HCT116 (cell line): ENCODE measurements around the gene RALGAPA1. TPM values are rescaled to one million over a fixed set of nuclear protein-coding genes. Genes with fewer than 3 reads are reported as not detected.

Experiments used
- ATAC-seq: fragments of 200-7000 bp; cut with Tn5 transposase; 2 replicates; pipeline ENCODE4 v1.9.1; 2020; ENCODE audit warnings: mild to moderate bottlenecking, moderate library complexity
- BruUV-seq: library from RNA; stranded (reverse); fragments of 400-500 nt; replicated peaks from 2 replicates; lab custom pipeline; 2021; lab: Mats Ljungman, UMichigan
- CTCF ChIA-PET: fragments of 300-600 bp; sonication (Branson Sonifier 250); formaldehyde crosslinking; loops from one replicate; lab custom pipeline; 2021; ENCODE audit warnings: antibody characterized with exemption; lab: Charles Lee
- POLR2A ChIA-PET: fragments of 300-600, 350-600 bp; sonication (Branson Sonifier 250); formaldehyde crosslinking; loops from one replicate; lab custom pipeline; 2021; ENCODE audit warnings: antibody characterized with exemption; lab: Charles Lee
- RAD21 ChIA-PET, 2 experiments: fragments of 300-600 bp; sonication (Branson Sonifier 250); formaldehyde crosslinking; loops; one replicate each; lab custom pipeline; 2023; ENCODE audit warnings: low total read pairs in 2 of 2; ENCODE audit not compliant: uncharacterized antibody in 2 of 2, unreplicated experiment in 2 of 2, low non-redundant PET in 1 of 2; lab: Charles Lee
- DNase-seq: peaks from one replicate; pipeline ENCODE4 v3.0.0-alpha.2; 2010; ENCODE audit warnings: low read depth, low spot score
- H2AFZ ChIP-seq: fragments of 200-600 bp; shearing (Covaris generic), sonication (generic); 2 replicates; pipeline ENCODE4 v1.6.1; 2017; ENCODE audit warnings: low read depth, mixed run types, mixed read lengths, antibody characterized with exemption, low read length; ENCODE audit not compliant: poor library complexity, severe bottlenecking
- H3K27ac ChIP-seq: 2 replicates; pipeline ENCODE4 v1.5.1; 2012; ENCODE audit warnings: low read depth, low read length
- H3K27me3 ChIP-seq: fragments of 200-600 bp; sonication (generic); 2 replicates; pipeline ENCODE4 v1.6.1; 2016; ENCODE audit warnings: mixed run types, low read length, mixed read lengths; ENCODE audit not compliant: insufficient read depth
- H3K36me3 ChIP-seq, 2 experiments: fragments of 200-500 bp in 1 of 2; fragments of 200-600 bp in 1 of 2; sonication (Bioruptor generic) in 1 of 2; sonication (generic) in 1 of 2; 2 replicates each; pipeline versions ENCODE4 v1.5.1 to v1.6.1; 2014 to 2016; ENCODE audit warnings: low read length in 2 of 2, inconsistent platforms in 1 of 2, mixed read lengths in 1 of 2, mixed run types in 1 of 2; ENCODE audit not compliant: insufficient read depth in 2 of 2, control insufficient read depth in 1 of 2
- H3K4me1 ChIP-seq, 2 experiments: fragments of 200-600 bp in 1 of 2; sonication (generic) in 1 of 2; 2 replicates each; pipeline versions ENCODE4 v1.5.1 to v1.6.1; 2012 to 2017; ENCODE audit warnings: low read length in 2 of 2, inconsistent platforms in 1 of 2, mild to moderate bottlenecking in 1 of 2, mixed read lengths in 1 of 2, mixed run types in 1 of 2, moderate library complexity in 1 of 2; ENCODE audit not compliant: insufficient read depth in 2 of 2, control insufficient read depth in 1 of 2
- H3K4me2 ChIP-seq: fragments of 200-600 bp; sonication (generic); 2 replicates; pipeline ENCODE4 v1.6.1; 2017; ENCODE audit warnings: mixed run types, low read length, mixed read lengths
- H3K4me3 ChIP-seq, 2 experiments: fragments of 200-600 bp in 1 of 2; sonication (generic) in 1 of 2; replicated peaks in 1 of 2; 2 replicates each; pipeline ENCODE4 v1.5.1; 2011 to 2016; ENCODE audit warnings: low read length in 2 of 2, control low read depth in 1 of 2, low read depth in 1 of 2, mild to moderate bottlenecking in 1 of 2, mixed read lengths in 1 of 2, mixed run types in 1 of 2
- H3K79me2 ChIP-seq: fragments of 200-600 bp; sonication (generic); 2 replicates; pipeline ENCODE4 v1.6.1; 2017; ENCODE audit warnings: mild to moderate bottlenecking, mixed run types, low read length, moderate library complexity, mixed read lengths; ENCODE audit not compliant: insufficient read depth
- H3K9ac ChIP-seq: fragments of 200-600 bp; sonication (generic); 2 replicates; pipeline ENCODE4 v1.6.1; 2016; ENCODE audit warnings: low read length, mixed read lengths
- H3K9me2 ChIP-seq: fragments of 200-600 bp; sonication (generic), shearing (Covaris generic); 2 replicates; pipeline ENCODE4 v1.6.1; 2017; ENCODE audit warnings: mixed run types, mild to moderate bottlenecking, moderate library complexity; ENCODE audit not compliant: insufficient read depth
- H3K9me3 ChIP-seq, 2 experiments: fragments of 200-500 bp in 1 of 2; fragments of 200-600 bp in 1 of 2; sonication (Bioruptor generic) in 1 of 2; sonication (generic) in 1 of 2; 2 replicates each; pipeline ENCODE4 v1.6.1; 2014 to 2017; ENCODE audit warnings: low read length in 2 of 2, mixed read lengths in 2 of 2, inconsistent platforms in 1 of 2, low read depth in 1 of 2, mild to moderate bottlenecking in 1 of 2, mixed run types in 1 of 2, moderate library complexity in 1 of 2; ENCODE audit not compliant: control insufficient read depth in 1 of 2, insufficient read depth in 1 of 2
- H4K20me1 ChIP-seq: fragments of 200-600 bp; sonication (generic), shearing (Covaris generic); 2 replicates; pipeline ENCODE4 v1.6.1; 2017; ENCODE audit warnings: mixed run types, mild to moderate bottlenecking, moderate library complexity; ENCODE audit not compliant: insufficient read depth
- ATF3 ChIP-seq: IDR thresholded peaks from 2 replicates; pipeline ENCODE4 v1.6.1; 2012
- CTCF ChIP-seq, 3 experiments: fragments of 200-600 bp in 1 of 3; sonication (generic) in 1 of 3; IDR thresholded peaks in 2 of 3; conservative IDR thresholded peaks in 1 of 3; 2 replicates each; pipeline ENCODE4 v1.5.1; 2012 to 2017; ENCODE audit warnings: low read depth in 2 of 3, low read length in 2 of 3, antibody characterized with exemption in 1 of 3, borderline replicate concordance in 1 of 3, control low read depth in 1 of 3, mild to moderate bottlenecking in 1 of 3, mixed read lengths in 1 of 3, mixed run types in 1 of 3, moderate library complexity in 1 of 3; ENCODE audit not compliant: insufficient read depth in 1 of 3
- ELF1 ChIP-seq: IDR thresholded peaks from 2 replicates; pipeline ENCODE4 v1.6.1; 2012; ENCODE audit warnings: low read depth, borderline replicate concordance
- FOSL1 ChIP-seq: IDR thresholded peaks from 2 replicates; pipeline ENCODE4 v1.6.1; 2012; ENCODE audit warnings: low read depth
- JUND ChIP-seq: IDR thresholded peaks from 2 replicates; pipeline ENCODE4 v1.6.1; 2012
- MAX ChIP-seq: IDR thresholded peaks from 2 replicates; pipeline ENCODE4 v1.6.1; 2012
- POLR2AphosphoS5 ChIP-seq: IDR thresholded peaks from 2 replicates; pipeline ENCODE4 v1.6.1; 2011; ENCODE audit warnings: mild to moderate bottlenecking, low read depth, low read length, moderate library complexity
- REST ChIP-seq: IDR thresholded peaks from 2 replicates; pipeline ENCODE4 v1.6.1; 2012; ENCODE audit warnings: low read depth
- SIN3A ChIP-seq: IDR thresholded peaks from 2 replicates; pipeline ENCODE4 v1.6.1; 2012; ENCODE audit warnings: low read depth
- TCF7L2 ChIP-seq: IDR thresholded peaks from 2 replicates; pipeline ENCODE4 v1.7.0; 2011; ENCODE audit warnings: borderline replicate concordance, inconsistent platforms; ENCODE audit not compliant: insufficient read depth, insufficient read length; ENCODE audit errors: extremely low read depth
- YY1 ChIP-seq: IDR thresholded peaks from 2 replicates; pipeline ENCODE4 v1.6.1; 2011; ENCODE audit warnings: low read length, low read depth, moderate library complexity, mild to moderate bottlenecking; ENCODE audit not compliant: insufficient replicate concordance; ENCODE audit errors: extremely low read depth
- ZBTB33 ChIP-seq: IDR thresholded peaks from 2 replicates; pipeline ENCODE4 v1.6.1; 2011; ENCODE audit warnings: mild to moderate bottlenecking, low read length, moderate library complexity; ENCODE audit not compliant: insufficient replicate concordance; ENCODE audit errors: extremely low read depth
- ZFX ChIP-seq: fragments of 450-650 bp; IDR thresholded peaks from 2 replicates; pipeline ENCODE4 v1.6.1; 2017
- ZNF274 ChIP-seq: fragments of 200-500 bp; sonication (Bioruptor generic); IDR thresholded peaks from 2 replicates; pipeline ENCODE4 v1.6.1; 2014; ENCODE audit warnings: mild to moderate bottlenecking, low read depth, low read length, inconsistent platforms
- intact Hi-C: fragments of 100-400 bp; cut with micrococcal nuclease; formaldehyde crosslinking; loops from 2 replicates; pipeline ENCODE4 v1.10.0; 2022
- total RNA-seq: library from RNA; stranded (reverse); gene quantifications from one replicate; pipeline ENCODE4 v1.2.1, GENCODE V29; 2021; ENCODE audit not compliant: unreplicated experiment

RALGAPA1 gene
- total RNA-seq, 1 experiment from 2014 or later, result 29.3 TPM

GRCh38 chr14:35825968-35826217, 16.8 kb upstream of the RALGAPA1 start:
- TF ChIP-seq CTCF (IDR thresholded peaks at IDR 0.05 in 2 of 3, conservative IDR thresholded peaks at IDR 0.05 in 1 of 3; ENCODE audit: borderline replicate concordance in 1 of 3, insufficient read depth in 1 of 3, low read depth in 2 of 3, low read length in 2 of 3), result no peak
- TF ChIP-seq POLR2AphosphoS5, result no peak
- no peak for TF ChIP-seq JUND
- no peak for TF ChIP-seq ZFX
- TF ChIP-seq FOSL1, result no peak
- no peak for TF ChIP-seq ELF1
- TF ChIP-seq SIN3A, result no peak
- TF ChIP-seq YY1, result no peak
- no peak for TF ChIP-seq TCF7L2
- no peak for TF ChIP-seq ATF3
- TF ChIP-seq REST, result no peak
- no peak for TF ChIP-seq ZBTB33
- no peak for TF ChIP-seq ZNF274
- no peak for TF ChIP-seq MAX
- TF ChIP-seq, all 23 proteins: peak for 0
- peak overlapping the region; percentile 72 for H2AFZ ChIP-seq
- no TSS peak for BruUV-seq
- peak overlapping the region; percentile 26; the same call in 1 of the 2 replicates for H3K9ac ChIP-seq
- RAD21 ChIA-PET, result no interaction called here
- DNase-seq (no peak), ATAC-seq (no peak)
- peak overlapping the region; percentile 74 to 82 for H3K4me3 ChIP-seq
- H3K9me3 ChIP-seq, result no peaks in the 10 kb centered on the region
- no peaks in the 10 kb centered on the region for H3K36me3 ChIP-seq
- CTCF ChIA-PET, result interaction anchor here (0.8 to 2.2 kb wide), 5 partner anchors 8 to 17 kb away, joined by 4 to 15 read pairs (median 7); partner anchors contain the start of gene RALGAPA1
- H3K4me1 ChIP-seq, result peaks cover 4 to 20% of the 10 kb centered on the region in 2 experiments
- no peaks in the 10 kb centered on the region for H3K27me3 ChIP-seq
- H3K27ac ChIP-seq, result no peak overlapping the region; the same call in 1 of the 2 replicates
- no peaks in the 10 kb centered on the region for H3K9me2 ChIP-seq
- peak overlapping the region; percentile 93 for H3K4me2 ChIP-seq
- no peaks in the 10 kb centered on the region for H4K20me1 ChIP-seq
- POLR2A ChIA-PET, result interaction anchor here (1.0 to 1.7 kb wide), 6 partner anchors 8 to 387 kb away, joined by 3 to 14 read pairs (median 6); partner anchors contain the start of gene RALGAPA1
- H3K79me2 ChIP-seq, result no peaks in the 10 kb centered on the region
- intact Hi-C loops, result no loop called here
